NK-92 (cell line): ENCODE results near the gene G6PC3.
"Not testable (repeated sequence)": the region's sequence is repeated elsewhere in the genome, so short reads cannot be mapped to it uniquely, and the experiment has no call there.

Source experiments
- DNase-seq: peaks from one replicate; lab custom pipeline; 2025; ENCODE audit not compliant: unreplicated experiment; lab: John Stamatoyannopoulos, UW

Gene G6PC3

GRCh38 chr17:44070455-44071197, at the start of gene G6PC3:
TSS of gene G6PC3 (plus strand) at chr17:44070735. CDS start at chr17:44070966, 231 bp downstream.
- no peak for DNase-seq

- DNase-seq: not testable (repeated sequence)
These were observed 49.3 kb upstream of the G6PC3 start for GRCh38 chr17:44021227-44021626.

GRCh38 chr17:44022246-44022645, 48.3 kb upstream of the G6PC3 start:
- no peak for DNase-seq

- no peak for DNase-seq
These were observed 46.8 kb upstream of the G6PC3 start for GRCh38 chr17:44023545-44024270.

- no peak for DNase-seq
These were observed 46.3 kb upstream of the G6PC3 start for GRCh38 chr17:44024271-44024663.

GRCh38 chr17:44024853-44025252, 45.7 kb upstream of the G6PC3 start:
- DNase-seq: no peak

GRCh38 chr17:44029736-44030135, 40.8 kb upstream of the G6PC3 start:
- no peak for DNase-seq

GRCh38 chr17:44030482-44030881, 40.1 kb upstream of the G6PC3 start:
- no peak for DNase-seq

- DNase-seq: no peak
These were observed 36.6 kb upstream of the G6PC3 start for GRCh38 chr17:44033861-44034408.

- DNase-seq: not testable (repeated sequence)
These were observed 35.8 kb upstream of the G6PC3 start for GRCh38 chr17:44034688-44035087.

- no peak for DNase-seq
These were observed 33.1 kb upstream of the G6PC3 start for GRCh38 chr17:44037471-44037870.

GRCh38 chr17:44038604-44039011, 31.9 kb upstream of the G6PC3 start:
- no peak for DNase-seq

- DNase-seq: no peak
These were observed 30.5 kb upstream of the G6PC3 start for GRCh38 chr17:44039829-44040635.

GRCh38 chr17:44043272-44043696, 27.3 kb upstream of the G6PC3 start:
- no peak for DNase-seq

GRCh38 chr17:44044071-44044470, 26.5 kb upstream of the G6PC3 start:
- DNase-seq: no peak

GRCh38 chr17:44045486-44045885, 25.0 kb upstream of the G6PC3 start:
- DNase-seq: no peak

GRCh38 chr17:44046893-44047292, 23.6 kb upstream of the G6PC3 start:
- DNase-seq: not testable (repeated sequence)

- no peak for DNase-seq
These were observed 21.1 kb upstream of the G6PC3 start for GRCh38 chr17:44049294-44050060.

GRCh38 chr17:44053125-44053872, 17.2 kb upstream of the G6PC3 start:
- DNase-seq: no peak
